ENCODE data around the gene SLC35E3.

The SLC35E3 gene

DNA sequence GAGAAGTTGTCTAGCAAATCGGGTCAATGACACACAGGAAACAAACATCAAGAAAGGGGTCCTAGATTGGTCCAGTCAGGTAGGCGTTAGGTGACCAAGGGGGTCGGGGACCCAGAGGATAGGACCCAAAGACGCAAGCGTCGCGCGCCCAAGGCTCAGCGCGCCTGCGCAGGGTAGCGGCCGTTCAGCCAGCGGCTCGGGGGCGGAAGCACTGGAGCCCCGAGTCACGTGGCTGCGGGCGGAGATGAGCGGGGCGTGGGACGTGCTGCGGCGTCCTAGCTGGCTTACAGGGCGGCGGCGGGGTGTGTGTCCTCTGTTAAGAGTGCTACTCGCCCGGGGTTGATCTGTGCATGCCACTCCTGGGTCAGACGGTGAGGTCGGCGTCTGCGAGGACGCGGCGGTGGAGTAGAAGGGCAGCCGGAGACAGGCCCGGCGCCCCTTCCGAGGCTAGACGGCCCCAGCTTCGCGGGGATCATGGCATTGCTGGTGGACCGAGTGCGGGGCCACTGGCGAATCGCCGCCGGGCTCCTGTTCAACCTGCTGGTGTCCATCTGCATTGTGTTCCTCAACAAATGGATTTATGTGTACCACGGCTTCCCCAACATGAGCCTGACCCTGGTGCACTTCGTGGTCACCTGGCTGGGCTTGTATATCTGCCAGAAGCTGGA, at the start of gene SLC35E3:
SLC35E3 (plus strand) TSS at position 273 of the 668 bp plus-strand sequence; CDS start at position 475, 202 bp downstream.
- FAIRE-seq = no peak

DNA sequence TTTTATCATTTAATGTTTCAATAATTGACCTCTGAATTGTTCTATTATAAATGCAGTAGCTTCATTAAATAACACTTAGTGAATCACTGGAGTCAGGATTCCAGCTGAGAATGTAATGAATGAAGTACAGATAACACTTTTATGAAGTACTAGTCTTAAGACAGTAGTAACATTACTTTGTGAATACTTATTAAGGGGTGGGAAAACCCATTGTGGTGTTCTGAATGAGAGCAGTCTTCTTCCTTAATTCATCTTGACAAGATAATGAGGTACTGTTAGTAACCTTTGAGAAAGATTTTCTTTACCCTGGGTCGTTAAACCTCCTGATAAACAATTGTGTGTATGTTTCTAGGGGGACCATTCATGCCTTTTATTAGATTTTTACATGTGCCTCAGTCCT, 46.5 kb upstream of the SLC35E3 start:
- no peak for FAIRE-seq

DNA sequence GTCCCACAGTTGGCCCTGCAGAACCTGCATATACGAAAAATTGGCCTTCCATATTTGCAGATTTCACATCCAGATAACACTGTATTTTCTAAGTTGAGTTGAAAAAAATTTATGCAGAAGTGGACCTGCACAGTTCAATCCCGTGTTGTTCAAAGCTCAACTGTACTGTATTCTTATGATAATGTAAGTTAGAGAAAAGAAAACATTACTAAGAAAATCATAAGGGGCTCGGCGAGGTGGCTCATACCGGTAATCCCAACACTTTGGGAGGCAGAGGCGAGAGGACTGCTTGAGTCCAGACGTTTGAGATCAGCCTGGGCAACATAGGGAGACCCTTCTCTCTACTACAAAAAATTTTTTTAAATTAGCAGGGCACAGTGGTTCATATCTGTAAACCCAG, 18.2 kb upstream of the SLC35E3 start:
- FAIRE-seq = no peak

DNA sequence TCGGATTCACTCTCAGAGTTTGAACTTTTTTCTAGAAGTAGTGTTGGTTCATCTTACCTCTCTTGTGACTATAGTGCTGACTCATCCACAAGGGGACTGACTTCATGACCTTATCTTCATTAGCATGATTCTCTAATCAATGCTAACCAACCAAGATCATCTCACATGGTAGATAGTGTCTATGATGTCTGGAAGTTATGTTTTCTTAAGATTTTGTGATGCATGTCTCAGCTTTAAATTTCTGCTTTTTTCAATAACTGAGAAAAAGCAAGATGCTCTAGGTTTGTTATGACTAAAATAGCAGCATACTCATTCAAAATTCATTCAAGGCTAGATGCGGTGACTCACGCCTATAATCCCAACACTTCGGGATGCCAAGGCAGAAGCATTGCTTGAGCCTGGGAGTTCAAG, 12.3 kb upstream of the SLC35E3 start:
- FAIRE-seq = no peak

DNA sequence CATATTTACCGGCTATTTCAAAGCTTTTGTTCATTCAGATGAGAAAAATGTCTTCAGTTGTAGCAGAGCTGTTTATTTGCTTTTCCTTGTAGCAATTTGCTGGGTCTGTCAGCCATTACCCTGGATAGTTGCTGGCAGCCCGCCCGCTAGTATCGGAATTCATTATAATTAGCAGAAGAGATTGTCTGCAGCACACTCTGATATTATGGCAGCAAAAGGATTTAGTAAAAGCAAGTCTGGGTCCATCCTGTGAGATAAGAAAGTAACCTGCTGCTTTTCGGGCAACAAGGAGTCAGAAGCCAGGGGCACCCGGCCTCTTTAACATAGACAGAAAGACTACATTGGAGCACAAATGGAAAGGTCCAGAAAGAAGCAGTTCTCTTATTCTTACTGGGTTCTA, 6.1 kb upstream of the SLC35E3 start:
- no peak for FAIRE-seq

DNA sequence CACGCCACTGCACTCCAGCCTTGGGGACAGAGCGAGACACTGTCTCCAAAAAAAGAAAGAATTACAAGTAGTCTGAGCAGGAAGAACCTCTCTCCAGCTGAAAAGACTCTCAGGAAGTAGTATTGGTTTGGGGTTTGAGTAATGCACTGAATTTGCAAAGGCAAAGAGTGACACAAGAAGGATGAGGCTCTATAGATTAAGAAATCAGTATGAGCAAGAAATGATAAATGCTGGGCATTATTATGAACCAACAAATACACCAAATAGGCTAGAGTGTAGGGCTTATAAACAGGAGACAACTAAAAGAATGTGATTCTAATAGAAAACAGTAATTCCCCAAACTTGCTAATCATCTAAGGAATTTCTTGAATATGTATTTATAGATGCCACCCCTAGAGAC, 2.6 kb upstream of the SLC35E3 start:
- no peak for FAIRE-seq

DNA sequence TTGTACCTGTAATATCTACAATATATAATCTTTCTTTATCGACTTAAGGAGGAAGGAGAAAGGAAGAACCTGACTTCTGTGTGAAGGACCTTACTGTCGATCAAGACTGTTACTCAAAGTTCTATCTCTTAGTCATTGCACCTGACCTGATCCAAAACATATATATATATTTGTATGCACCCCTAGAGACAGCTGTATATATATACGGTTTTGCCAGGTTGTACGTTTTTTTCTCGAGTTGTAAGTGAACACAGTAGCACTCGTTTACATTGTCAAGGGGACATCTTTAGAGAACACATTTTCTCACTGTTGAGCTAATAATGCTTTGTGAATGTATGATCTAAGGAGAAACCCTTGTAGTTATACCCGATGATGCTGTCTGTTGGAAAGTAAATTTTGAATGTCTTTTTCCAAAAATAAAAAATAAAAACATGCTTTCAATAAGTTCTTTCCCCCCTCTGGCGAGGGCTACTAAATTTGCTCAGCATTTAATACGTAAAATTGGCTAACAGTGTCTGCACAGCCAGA, 536 bp upstream of the SLC35E3 start:
- no peak for FAIRE-seq

DNA sequence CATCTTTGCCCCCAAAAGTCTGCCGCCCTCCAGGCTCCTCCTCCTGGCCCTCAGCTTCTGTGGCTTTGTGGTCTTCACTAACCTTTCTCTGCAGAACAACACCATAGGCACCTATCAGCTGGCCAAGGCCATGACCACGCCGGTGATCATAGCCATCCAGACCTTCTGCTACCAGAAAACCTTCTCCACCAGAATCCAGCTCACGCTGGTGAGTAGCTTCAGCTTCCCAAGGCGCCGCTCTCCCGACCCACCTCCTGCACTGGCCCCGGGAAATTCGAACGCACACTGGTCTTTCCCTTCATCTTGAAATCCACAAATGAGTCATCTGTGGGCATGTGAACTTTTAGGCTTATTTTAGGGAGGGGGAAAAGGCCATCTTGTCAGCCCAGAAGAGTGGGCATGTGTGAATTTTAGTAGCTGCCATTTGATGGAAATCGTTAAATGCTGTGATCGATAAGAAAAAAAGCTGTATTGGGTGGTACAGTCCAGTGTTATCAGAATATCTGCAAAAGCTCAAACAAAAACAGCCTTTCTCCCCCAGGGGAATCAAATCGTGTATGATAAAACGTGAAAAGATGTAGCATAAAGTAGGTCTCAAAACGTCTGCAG, 700 bp downstream of the SLC35E3 start:
- FAIRE-seq = no peak

DNA sequence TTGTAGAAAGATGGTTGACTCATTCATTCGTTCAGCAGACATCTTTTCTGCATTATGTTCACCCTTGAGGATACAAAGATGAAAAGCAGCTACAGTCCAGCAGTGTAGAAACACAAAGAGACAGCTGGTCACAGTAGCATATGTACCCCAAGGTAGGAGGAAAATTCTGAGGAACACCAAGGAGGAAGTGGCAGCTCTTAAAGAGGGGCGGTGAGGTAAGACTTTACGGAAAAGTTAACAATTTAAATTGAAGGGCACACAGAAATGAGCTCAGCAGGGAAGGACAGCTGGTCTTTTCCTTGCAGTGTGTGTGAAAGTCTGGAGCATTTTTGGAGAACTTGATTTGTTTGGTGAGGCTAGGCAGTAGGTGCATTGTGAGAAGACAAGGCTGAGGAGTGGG, 3.5 kb downstream of the SLC35E3 start:
- no peak for FAIRE-seq

DNA sequence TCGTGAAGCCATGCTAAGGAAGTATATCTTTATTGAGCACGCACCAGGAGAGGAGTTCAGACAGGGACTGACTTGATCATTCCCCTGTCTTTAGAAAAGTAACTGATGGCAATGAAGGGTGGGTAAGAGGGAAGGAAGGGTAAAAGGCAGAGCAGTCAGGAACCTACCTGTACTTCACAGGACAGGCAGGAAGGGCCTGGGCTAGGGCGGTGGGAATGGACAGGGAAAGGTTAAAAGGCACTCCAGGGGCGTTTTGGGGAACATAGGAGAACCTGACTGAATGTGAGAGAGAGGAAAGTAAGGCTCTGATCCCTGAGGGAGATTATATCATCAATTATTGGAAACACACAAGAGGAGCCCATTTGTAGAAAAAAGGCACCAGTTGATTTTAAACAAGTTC, 3.9 kb downstream of the SLC35E3 start:
- no peak for FAIRE-seq

DNA sequence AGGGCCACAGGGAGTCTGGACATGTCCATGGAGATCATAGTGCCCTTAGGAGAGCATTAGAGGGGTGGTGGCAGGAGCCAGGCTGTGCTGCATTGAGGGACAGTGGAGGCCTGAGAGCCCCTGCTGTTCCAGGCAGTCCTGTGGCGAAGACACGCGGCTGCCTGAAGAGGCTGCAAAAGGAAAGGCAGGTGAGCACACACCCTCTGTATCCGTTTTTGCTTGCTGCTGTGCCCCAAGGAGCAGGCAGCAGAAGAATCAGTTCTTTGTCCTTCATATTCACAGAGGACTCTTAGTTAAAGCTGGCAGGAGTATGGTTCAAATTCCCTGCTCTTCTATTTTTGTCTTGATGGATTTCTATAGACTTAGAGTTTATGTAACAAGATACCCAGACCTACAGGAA, 4.5 kb downstream of the SLC35E3 start:
- no peak for FAIRE-seq

DNA sequence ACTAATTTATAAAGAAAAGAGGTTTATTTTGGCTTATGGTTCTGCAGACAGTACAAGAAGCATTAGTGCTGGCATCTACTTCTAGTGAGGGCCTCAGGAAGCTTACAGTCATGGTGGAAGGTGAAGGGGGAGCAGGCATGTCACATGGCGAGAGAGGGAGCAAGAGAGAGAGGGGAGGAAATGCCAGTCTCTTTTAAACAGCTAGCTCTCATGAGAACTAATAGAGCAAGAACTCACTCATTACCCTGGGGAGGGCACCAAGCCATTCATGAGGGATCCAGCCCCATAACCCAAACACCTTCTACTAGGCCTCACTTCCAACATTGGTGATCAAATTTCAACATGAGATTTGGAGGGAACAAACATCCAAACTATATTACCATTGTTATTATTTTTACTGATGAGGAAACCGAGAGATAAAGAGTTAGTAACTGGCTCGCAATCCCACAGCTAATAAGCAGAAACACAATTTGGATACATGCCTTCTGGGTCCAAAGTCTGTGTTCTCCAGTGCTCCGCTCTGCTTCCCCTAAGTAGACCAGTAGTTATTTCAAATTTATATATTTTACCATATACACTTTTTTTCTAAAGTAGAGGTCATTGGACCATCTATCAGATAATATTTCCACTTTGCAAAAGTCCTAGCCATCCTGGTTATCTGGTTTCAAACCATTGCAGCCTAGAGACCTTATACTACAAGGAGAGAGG, 9.7 kb downstream of the SLC35E3 start:
- no peak for FAIRE-seq

DNA sequence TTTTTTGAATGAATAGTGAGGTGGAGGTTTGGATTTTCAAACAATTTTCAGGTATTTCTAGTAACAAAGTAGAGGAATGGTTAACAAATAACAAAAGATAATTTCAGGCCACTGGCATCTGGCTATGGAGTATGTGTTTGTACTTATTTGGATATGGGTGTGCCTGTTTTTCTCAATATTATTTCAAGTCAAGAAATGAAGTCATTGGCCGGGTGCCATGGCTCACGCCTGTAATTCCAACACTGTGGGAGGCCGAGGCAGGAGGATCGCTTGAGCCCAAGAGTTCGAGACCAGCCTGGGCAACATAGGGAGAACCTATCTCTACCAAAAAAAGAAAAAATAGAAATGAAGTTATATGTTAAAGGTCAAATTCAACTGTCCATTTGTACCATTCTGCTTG, 13.9 kb downstream of the SLC35E3 start:
- no peak for FAIRE-seq

DNA sequence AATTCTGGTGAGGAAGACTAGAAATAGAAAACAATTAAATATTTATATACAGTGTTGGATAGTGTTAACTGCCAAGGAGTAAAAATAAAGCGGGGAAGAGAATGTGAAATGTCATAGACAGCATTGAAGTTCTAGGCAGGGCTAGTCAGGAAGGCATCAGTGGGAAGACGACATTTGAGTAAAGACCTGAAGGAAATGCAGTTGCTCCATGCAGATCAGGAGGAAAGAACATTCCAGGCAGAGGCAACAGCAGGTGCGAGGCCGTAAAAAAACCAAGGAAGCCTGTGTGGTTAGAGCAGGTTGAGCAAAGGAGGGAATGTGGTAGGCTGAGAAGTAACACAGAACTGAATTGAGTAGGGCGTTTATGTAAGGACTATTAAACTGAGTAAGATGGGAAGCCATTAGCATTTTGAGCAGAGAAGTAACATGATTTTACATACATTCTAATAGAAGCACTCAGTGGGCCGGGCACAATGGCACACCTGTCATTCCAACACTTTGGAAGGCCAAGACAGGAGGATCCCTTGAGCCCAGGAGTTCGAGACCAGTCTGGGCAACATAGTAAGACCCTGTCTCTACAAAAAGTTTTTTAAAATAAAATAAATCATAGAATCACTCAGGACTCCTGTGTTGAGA, 14.9 kb downstream of the SLC35E3 start:
- no peak for FAIRE-seq

DNA sequence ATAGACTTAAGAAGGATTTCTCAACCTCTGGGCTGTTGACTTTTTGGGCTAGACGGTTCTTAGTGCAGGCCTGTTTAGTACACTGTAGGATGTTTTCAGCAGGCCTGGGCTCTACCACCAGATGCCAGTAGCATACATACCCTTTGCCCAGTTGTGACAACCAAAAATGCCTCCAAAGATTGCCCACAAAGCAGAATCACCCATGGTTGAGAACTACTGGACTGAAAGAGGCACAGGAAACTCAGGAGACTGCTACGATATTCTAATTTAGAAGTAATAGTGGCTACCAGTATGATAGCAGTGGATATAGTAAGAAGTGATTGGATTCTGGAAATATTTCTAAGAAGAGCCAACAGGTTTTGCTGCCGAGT, 15.5 kb downstream of the SLC35E3 start:
- FAIRE-seq = no peak

DNA sequence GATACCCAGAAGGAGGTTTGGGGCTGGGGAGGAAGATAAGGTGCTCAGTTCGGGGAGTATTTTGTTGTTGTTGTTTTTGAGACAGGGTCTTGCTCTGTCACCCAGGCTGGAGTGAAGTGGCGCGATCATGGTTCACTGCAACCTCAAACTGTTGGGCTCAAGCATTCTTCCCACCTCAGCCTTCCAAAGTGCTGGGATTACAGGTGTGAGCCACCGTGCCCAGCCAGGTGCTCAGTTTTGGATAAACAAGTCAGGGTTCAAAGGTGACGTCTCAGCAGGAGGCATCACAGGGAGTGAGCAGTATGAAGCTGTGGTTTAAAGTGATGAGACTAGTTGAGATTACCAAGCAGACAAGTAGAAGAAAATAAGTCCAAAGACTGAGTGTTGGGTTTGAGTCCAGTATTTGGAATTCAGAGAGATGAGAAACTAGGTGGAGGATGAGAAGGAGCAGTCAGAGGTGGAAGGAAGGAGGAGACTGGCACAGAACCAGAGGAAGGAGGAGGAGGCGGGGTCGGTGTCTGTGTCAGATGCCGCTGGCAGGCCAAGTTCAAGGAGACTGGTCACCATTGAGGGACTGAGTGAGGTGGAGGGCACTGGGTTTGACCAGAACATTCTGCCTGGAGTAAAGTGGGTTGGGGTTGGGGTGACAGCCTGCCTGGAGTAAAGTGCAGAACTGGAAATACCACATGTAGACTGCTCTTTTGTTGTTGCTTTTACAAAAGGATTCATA, 16.1 kb downstream of the SLC35E3 start:
- no peak for FAIRE-seq

DNA sequence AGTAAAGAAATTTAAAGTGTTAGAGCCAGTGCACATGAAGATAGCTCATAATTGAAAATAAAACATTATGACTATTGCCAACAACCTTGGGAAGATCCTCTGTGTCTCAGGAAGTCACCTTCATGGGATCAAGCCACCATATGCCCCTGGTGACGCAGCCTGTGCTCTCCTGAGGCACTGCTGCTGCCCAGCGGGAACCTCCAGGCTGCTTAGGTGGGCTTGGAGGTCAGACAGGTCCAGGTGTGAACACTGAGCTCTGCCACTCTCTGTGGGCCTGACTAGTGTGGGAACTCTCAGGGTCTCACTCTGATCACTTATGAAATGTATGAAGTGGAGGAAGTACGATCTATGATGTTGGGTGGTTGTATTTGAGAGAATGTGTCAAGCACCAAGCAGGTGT, 16.7 kb downstream of the SLC35E3 start:
- FAIRE-seq = no peak

DNA sequence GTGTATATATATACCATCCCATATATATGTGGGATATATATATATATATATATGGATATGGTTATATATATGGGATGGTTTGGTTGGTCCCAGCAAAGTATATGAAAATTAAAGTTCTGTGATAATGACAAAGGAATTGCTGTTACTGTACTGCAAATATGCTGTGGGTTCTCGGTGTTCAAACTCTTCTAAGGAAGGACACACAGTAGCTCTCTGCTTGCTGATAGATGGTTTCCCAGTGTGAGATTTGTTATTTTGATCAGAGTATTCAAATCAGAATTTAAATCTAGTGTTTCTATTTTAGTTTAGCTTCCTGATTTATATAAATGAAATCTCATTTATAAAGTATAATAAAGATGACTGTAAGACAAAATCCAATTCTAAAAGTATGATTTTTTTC, 19.7 kb downstream of the SLC35E3 start:
- no peak for FAIRE-seq

DNA sequence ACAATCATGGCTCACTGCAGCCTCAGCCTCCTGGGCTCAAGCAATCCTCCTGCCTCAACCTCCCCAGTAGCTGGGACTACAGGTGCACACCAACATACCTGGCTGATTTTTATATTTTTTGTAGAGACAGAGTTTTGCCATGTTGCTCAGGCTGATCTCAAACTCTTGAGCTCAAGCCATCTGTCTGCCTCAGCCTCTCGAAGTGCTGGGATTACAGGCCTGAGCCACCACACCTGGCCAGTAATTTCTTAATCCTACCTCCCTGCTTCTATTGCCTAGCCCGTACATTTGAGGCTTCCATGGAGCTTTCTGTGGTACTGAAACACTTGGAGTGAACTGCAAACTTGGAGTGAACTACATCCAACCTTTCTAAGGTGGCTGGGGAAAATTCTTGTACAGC, 20.7 kb downstream of the SLC35E3 start:
- FAIRE-seq = no peak

DNA sequence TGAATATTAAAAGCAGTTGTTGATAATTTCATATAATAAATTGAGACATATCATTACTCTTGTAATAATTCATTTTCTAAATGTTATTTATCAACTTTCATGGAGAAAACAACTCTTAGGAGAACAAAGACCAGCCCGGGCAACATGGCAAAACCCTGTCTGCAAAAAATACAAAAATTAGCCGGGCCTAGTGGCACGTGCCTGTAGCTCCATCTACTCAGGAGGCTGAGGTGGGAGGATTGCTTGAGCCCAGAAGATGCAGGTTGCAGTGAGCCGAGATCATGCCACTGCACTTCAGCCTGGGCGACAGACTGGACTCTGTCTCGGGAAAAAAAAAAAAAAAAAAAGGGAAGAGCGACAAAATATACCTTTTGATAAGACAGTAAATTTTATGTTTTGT, 21.2 kb downstream of the SLC35E3 start:
- no peak for FAIRE-seq

DNA sequence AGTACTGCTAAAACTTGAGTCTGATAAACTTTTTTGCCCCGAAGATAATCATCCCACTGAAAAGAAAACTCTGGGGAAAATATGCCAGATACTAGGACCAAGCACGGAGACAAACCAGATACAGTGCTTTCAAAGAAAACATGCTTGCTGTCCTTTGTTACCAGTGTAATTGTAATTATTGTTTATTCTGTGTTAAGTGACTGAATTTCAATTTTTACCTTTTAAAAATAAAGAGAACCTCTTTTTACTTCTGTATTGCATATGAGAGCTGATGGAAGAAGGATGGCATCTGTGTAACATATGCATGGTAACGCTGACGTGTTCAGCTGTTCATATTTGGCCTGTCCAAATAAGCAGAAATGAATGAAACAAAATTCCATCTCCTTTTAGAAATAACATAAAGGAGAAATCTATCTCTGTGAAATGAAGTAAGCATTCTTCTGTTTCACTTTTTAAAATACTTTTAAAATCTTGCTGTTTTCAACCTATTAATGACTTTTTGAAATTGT, 22.5 kb downstream of the SLC35E3 start:
- FAIRE-seq = no peak

DNA sequence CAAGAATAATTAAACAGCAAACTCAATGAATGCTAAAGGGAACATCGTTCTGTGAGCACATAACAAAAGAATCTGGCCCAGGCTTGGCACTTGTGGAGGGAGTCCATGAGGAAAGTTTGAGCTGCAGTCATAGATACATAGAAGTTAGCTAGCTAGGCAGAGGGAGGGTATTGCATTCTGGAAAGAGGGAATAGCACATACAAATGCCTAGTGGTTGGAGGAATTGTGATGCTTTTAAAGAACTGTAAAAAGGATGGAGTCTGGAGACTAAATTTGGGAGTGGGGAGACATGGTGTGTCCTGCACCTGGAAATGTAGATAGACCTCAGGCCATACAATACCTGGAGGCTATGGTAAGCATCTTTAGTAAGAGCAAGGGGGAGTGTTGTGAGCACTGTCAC, 24.0 kb downstream of the SLC35E3 start:
- no peak for FAIRE-seq

Data from A204.1 (cell line).